Measurements from ENCODE around the gene INHBB.
A peak's percentile ranks its signal among the peaks of the same experiment; 100 is the strongest.

Gene INHBB

GRCh38 chr2:120346667-120347358 lies 877 bp downstream of the INHBB start:
- peak in 1 of 2 experiments; percentile 34 for DNase-seq (ENCODE audit: low read depth in 1 of 2, low spot score in 1 of 2)
- TF ChIP-seq SPI1 (IDR thresholded peaks at IDR 0.05; ENCODE audit: borderline replicate concordance, low read depth) (no peak), POLR2AphosphoS5 (IDR thresholded peaks at IDR 0.05; ENCODE audit: low read depth) (no peak), CTCF (IDR thresholded peaks at IDR 0.05; ENCODE audit: insufficient read depth, low read length) (no peak), GABPA (IDR thresholded peaks at IDR 0.05; ENCODE audit: low read depth) (no peak)
- no peak overlapping the region for H3K27ac ChIP-seq (replicated peaks)
- peaks cover 33% of the 10 kb centered on the region for H3K27me3 ChIP-seq (ENCODE audit: insufficient read depth, poor library complexity, severe bottlenecking)
- peak overlapping the region; percentile 31 for H3K4me3 ChIP-seq (replicated peaks; ENCODE audit: insufficient read depth, low read length)

- H3K4me3 ChIP-seq (replicated peaks; ENCODE audit: insufficient read depth, low read length), result no peak overlapping the region
- DNase-seq (ENCODE audit: low read depth in 1 of 2, low spot score in 1 of 2), result no peak
- TF ChIP-seq REST (IDR thresholded peaks at IDR 0.05; ENCODE audit: insufficient replicate concordance, low read depth) (peak; percentile 79), GABPA (IDR thresholded peaks at IDR 0.05; ENCODE audit: low read depth) (no peak), SPI1 (IDR thresholded peaks at IDR 0.05; ENCODE audit: borderline replicate concordance, low read depth) (no peak)
- H3K27me3 ChIP-seq (ENCODE audit: insufficient read depth, poor library complexity, severe bottlenecking), result peaks cover 32% of the 10 kb centered on the region
- no peak overlapping the region for H3K27ac ChIP-seq (replicated peaks)
Measured at GRCh38 chr2:120347396-120348060, 1.6 kb downstream of the INHBB start.

- Histone ChIP-seq H3K27me3 (ENCODE audit: insufficient read depth, poor library complexity, severe bottlenecking) (peaks cover 30% of the 10 kb centered on the region), H3K4me3 (replicated peaks; ENCODE audit: insufficient read depth, low read length) (no peak overlapping the region), H3K27ac (replicated peaks) (no peak overlapping the region)
- TF ChIP-seq REST (IDR thresholded peaks at IDR 0.05; ENCODE audit: insufficient replicate concordance, low read depth) (no peak), POLR2AphosphoS5 (IDR thresholded peaks at IDR 0.05; ENCODE audit: low read depth) (no peak), GABPA (IDR thresholded peaks at IDR 0.05; ENCODE audit: low read depth) (no peak), CTCF (IDR thresholded peaks at IDR 0.05; ENCODE audit: insufficient read depth, low read length) (no peak), SPI1 (IDR thresholded peaks at IDR 0.05; ENCODE audit: borderline replicate concordance, low read depth) (no peak)
- no peak for DNase-seq (ENCODE audit: low read depth in 1 of 2, low spot score in 1 of 2)
Measured at GRCh38 chr2:120348134-120348736, 2.3 kb downstream of the INHBB start.

- Histone ChIP-seq H3K4me3 (replicated peaks; ENCODE audit: insufficient read depth, low read length) (no peak overlapping the region), H3K27ac (replicated peaks) (no peak overlapping the region), H3K27me3 (ENCODE audit: insufficient read depth, poor library complexity, severe bottlenecking) (peaks cover 25% of the 10 kb centered on the region)
- TF ChIP-seq REST (IDR thresholded peaks at IDR 0.05; ENCODE audit: insufficient replicate concordance, low read depth), result peak; percentile 84
- TF ChIP-seq SPI1 (IDR thresholded peaks at IDR 0.05; ENCODE audit: borderline replicate concordance, low read depth), result peak; percentile 27; the same call in 1 of the 2 replicates
- no peak for TF ChIP-seq GABPA (IDR thresholded peaks at IDR 0.05; ENCODE audit: low read depth)
- no peak for DNase-seq (ENCODE audit: low read depth in 1 of 2, low spot score in 1 of 2)
Measured at GRCh38 chr2:120348737-120349439, 3.0 kb downstream of the INHBB start.
